CD4-positive, alpha-beta T cell treated with Interleukin-15 for 4 hours (primary cell): ENCODE data around the gene FHIT.

Experiments
- DNase-seq: peaks from one replicate; pipeline ENCODE4 v3.0.0-alpha.2; 2020; ENCODE audit warnings: low spot score

The FHIT gene

GRCh38 chr3:60047426-60048200 lies 1203.6 kb downstream of the FHIT start:
- no peak for DNase-seq

- no peak for DNase-seq
Observed at GRCh38 chr3:60046210-60046609, 1205.0 kb downstream of the FHIT start.

- no peak for DNase-seq
Observed at GRCh38 chr3:60045686-60046085, 1205.6 kb downstream of the FHIT start.

GRCh38 chr3:60036803-60037202 lies 1214.4 kb downstream of the FHIT start:
- no peak for DNase-seq

- DNase-seq = no peak
Observed at GRCh38 chr3:60033901-60034453, 1217.3 kb downstream of the FHIT start.

- DNase-seq = no peak
Observed at GRCh38 chr3:60030982-60031381, 1220.3 kb downstream of the FHIT start.

GRCh38 chr3:60028233-60028632 lies 1223.0 kb downstream of the FHIT start:
- no peak for DNase-seq

- no peak for DNase-seq
Observed at GRCh38 chr3:60027335-60027734, 1223.9 kb downstream of the FHIT start.

GRCh38 chr3:60025096-60026050 lies 1225.9 kb downstream of the FHIT start:
- no peak for DNase-seq

- DNase-seq = no peak
Observed at GRCh38 chr3:60024400-60024799, 1226.9 kb downstream of the FHIT start.

- DNase-seq = no peak
Observed at GRCh38 chr3:60023189-60023588, 1228.1 kb downstream of the FHIT start.

- DNase-seq = peak; percentile 72
Observed at GRCh38 chr3:60017631-60018030, 1233.6 kb downstream of the FHIT start.

- no peak for DNase-seq
Observed at GRCh38 chr3:60015032-60015705, 1236.1 kb downstream of the FHIT start.

GRCh38 chr3:60013241-60013640 lies 1238.0 kb downstream of the FHIT start:
- DNase-seq = no peak

- no peak for DNase-seq
Observed at GRCh38 chr3:60011218-60011617, 1240.0 kb downstream of the FHIT start.

GRCh38 chr3:60010781-60011180 lies 1240.5 kb downstream of the FHIT start:
- DNase-seq = peak; percentile 81

- DNase-seq = no peak
Observed at GRCh38 chr3:60009931-60010478, 1241.2 kb downstream of the FHIT start.

GRCh38 chr3:60001369-60001768 lies 1249.9 kb downstream of the FHIT start:
- peak; percentile 33 for DNase-seq

GRCh38 chr3:60000311-60001105 lies 1250.7 kb downstream of the FHIT start:
- DNase-seq = no peak

- no peak for DNase-seq
Observed at GRCh38 chr3:59998058-59998457, 1253.2 kb downstream of the FHIT start.

- DNase-seq = no peak
Observed at GRCh38 chr3:59997583-59997982, 1253.7 kb downstream of the FHIT start.
